Stimulated activated CD8-positive, alpha-beta memory T cell treated with anti-CD3 and anti-CD28 coated beads, Interleukin-2, amount 100 ng/mL, for 1 hour (primary cell): ENCODE measurements around the gene RPH3AL.
"Not testable (repeated sequence)": the region's sequence is repeated elsewhere in the genome, so short reads cannot be mapped to it uniquely, and the experiment has no call there.

Experiments used
- DNase-seq, 2 donors: peaks; one replicate each; pipeline ENCODE4 v3.0.0-alpha.2; 2020; ENCODE audit warnings: low read depth in 2 of 2

The RPH3AL gene

DNA sequence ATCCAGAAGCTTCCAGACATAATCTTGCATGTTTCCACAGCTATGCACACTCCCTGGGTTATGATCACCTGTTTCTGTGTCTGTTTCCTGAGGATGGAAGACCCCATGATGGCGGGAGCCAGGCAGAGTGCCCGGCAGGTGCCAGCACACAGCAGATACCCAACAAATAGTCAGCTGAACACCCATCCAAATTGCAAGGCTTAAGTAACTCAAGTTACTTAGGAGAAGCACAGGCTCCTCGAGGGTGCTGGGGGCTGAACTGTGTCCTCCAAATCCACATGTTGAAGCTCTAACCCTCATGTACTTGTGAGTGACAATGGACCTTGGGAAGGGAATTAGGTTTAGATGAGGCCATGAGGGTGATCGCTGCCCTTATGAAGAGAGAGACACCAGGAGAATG is 91.7 kb downstream of the RPH3AL start:
- DNase-seq = no peak

DNA sequence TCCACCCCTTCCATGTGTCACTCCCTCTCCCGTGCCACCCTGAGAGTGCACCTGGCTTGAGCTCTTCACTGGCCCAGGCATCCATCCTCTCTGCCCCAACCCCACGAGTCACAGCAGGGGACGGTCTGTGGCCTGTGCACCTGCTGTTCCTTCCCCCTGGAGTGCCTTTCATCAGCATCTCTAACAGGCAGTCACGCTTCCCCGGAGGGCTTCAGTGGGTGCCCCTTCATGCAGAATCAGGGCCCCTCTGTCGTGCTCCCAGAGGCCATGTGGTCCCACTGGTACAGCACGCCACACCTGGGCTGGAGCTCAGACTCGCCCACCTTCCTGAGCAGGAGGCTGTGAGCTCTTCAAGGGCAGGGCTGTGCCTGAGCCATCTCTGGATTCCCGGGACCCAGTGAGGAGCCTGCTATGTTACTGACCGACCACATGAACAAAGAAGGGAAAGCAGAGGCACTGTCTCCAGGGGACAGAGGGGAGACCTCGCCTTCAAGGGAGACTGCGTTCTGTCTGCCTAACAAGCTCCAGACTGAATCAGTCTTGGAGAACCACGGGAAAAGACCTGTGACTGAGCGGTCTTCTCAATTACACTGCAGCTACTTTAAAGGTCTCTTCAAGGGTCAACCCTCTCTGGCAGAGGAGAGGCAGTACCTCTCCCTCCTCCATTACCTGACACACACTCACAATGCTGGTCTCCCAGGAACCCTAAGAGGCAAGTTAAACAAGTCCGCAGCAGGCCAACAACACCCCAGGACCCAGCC is 92.4 kb downstream of the RPH3AL start:
- DNase-seq = no peak

DNA sequence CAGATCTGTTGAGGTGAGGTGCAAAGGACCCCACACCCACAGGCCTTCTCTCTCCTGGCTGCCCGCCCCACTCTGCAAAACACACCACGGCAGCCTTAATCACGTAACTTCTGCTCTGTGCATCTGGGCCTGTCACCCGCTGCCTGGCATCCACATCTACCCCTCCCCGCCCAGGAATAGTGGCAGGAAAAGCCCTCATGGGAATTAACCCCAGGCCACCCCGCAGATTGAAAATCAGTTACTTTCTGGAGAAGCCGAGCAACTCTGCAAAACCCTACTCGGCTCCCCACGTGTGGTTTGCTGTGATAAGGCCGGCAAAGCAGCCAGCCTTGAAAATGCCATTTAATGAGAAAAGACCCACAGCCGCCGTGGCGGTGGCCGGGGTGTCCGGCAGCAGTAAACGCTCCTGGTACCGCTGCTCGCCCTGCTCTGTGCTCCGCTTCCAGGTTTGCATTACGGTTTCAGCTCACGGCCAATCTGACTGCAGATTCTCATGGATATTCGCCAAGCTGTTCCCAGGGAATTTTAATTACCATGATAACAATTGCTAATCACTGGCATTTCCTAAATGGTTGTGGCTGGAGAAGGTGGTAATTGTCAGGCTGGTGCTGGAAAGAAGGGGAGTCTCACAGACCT is 93.1 kb downstream of the RPH3AL start:
- no peak for DNase-seq

GRCh38 chr17:258906-259305 is 93.7 kb downstream of the RPH3AL start:
- DNase-seq = no peak

DNA sequence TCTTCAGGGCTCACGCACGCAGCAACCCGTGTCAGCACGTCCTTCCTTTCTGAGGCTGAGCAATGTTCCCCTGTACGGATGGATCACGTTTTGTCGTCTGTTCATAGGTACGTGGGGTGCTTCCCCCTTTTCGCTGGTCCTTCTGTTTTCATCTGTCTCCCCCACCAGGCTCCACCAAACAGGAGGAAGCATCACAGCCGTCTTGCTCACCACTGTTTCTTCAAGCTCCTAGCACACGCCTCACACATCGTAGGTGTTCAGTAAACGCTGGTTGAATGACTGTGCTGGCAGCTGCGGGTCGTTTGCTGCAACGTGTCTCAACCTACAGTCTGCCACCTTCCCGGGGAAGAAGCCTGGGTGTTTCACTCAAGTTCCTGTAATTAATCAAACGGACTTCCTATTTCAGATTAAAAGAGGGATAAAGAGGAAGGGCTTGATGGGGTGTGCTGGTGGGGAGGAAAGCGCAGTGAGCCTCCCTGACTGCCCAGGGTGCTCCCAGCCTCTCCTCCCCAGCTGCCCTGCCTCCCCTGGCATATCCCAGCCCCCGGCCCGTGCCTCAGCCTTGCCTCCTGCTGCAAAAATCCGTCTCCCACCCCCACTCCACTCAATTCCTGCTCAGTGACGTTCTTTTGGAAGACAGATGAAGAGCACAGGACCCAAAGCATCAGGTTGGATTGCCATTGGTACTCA is 94.4 kb downstream of the RPH3AL start:
- no peak for DNase-seq

- DNase-seq = no peak
Measured at GRCh38 chr17:253091-253846, 99.3 kb downstream of the RPH3AL start.

GRCh38 chr17:252456-252855 is 100.2 kb downstream of the RPH3AL start:
- no peak for DNase-seq

DNA sequence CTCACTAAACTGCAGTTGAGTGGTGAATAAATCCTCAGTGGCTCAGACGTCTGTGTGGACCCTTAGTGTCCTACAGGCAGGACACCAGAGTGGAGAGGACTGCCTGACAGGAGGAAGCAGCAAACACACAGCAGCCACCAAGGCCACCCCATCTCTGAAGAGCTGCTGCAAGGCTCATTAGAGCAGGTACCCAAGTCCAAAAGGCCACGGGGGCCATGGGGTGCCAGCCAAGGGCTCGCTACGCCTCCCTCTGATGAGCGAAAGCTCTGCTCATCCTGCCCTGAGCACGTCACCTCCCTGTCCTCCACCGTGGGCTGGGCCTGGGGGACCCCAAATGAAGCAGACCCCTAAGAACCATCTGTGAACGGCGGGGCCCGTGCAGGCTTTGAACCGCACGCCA is 101.1 kb downstream of the RPH3AL start:
- DNase-seq = no peak

DNA sequence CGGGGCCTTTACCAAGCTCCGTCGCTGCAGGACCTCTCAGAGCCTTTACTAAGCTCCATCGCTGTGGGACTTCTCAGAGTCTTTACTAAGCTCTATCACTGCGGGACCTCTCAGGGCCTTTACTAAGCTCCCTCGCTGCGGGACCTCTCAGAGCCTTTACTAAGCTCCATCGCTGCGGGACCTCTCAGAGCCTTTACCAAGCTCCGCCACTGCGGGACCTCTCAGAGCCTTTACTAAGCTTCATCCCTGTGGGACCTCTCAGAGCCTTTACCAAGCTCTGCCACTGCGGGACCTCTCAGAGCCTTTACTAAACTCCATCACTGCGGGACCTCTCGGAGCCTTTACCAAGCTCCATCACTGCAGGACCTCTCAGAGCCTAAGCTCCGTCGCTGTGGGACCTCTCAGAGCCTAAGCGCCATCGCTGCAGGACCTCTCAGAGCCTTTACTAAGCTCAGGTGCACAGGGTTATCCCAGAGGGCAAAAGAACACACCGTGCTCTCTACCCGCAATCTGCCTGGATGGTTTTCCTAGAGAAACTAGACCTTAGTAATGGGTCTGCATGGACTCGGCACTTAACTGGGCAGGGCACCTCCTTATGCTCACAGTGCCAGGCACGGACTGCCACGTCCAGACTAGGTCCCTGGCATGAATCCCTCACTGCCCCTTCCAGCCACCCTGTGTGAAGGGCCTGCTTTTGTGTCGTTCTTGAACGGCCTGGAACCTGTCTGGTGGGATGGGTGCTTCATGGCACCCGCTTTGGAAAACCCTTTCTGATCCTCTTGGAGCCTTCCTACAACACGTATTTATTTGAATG is 101.9 kb downstream of the RPH3AL start:
- DNase-seq = no peak

DNA sequence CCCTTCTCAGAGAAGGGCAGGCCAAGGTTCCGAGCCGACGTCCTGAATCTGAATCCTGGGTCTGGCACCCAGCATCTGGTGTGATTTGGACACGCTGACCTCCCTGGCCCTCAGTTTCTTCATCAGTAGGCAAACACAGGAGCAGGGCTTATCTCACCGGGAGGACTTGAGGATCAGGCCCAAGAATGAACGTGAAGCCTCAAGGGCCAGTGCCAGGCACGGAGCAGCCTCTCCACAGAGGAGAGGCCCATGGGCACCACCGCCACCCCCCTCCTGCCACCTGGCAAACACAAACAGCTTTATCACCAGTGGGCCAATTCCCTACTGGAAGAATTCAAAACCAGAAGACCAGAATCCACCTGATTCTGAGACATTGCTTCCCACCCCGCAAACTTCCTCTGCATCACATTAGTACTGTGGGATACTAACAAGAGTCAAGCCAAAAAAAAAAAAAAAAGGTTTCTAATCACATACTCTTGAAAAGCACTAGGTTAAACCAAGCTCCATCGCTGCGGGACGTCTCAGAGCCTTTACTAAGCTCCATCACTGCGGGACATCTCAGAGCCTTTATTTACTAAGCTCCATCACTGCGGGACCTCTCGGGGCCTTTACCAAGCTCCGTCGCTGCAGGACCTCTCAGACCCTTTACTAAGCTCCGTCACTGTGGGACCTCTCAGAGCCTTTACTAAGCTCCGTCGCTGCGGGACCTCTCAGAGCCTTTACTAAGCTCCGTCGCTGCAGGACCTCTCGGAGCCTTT is 103.2 kb downstream of the RPH3AL start:
- no peak for DNase-seq

GRCh38 chr17:248337-249235 is 104.0 kb downstream of the RPH3AL start:
- no peak for DNase-seq

DNA sequence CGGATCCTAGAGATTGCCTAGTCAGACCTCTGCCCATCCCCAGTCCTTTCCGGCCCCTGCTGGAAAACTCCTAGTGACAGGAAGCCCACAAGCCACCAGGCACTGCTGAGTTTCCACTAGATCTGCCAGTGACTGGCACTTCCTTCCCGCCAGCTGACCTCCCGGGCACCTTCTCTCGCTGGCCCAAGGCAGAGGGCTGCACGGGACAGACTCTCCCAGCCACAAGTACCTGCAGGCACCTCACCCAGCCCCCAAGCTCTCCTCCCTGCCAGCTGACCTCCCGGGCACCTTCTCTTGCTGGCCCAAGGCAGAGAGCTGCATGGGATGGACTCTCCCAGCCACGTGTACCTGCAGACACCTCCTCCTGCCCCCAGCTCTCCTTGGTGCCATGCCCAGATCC is 104.8 kb downstream of the RPH3AL start:
- DNase-seq = no peak

DNA sequence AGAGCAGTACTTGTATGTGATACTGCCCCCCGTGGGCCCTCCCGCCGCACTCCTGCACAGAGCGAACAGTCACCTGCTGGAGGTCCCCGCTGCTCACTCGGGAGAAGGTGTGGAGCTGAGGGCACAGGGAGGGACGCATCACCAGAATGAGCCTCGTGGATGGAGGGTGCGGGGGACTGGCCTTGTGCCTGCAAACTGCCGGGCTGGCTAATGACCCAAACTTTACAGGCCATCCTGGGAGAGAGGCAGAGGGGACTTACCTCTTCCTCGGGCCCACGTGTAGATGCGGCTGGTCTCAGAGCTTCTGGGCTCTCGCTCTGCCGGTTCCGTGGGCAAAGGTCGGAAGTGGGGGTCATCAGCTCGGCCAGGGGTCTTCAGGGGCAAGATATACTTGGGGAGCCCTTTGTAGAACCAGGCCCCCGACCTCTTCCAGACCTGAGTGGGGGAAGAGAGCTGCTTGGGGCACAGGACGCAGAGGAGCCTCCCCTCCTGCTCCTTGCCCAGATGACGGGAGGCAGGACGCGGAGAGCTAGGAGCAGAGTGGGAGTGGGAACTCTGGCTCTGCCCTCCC is 105.7 kb downstream of the RPH3AL start:
- no peak for DNase-seq

GRCh38 chr17:246226-246625 is 106.4 kb downstream of the RPH3AL start:
- no peak for DNase-seq

DNA sequence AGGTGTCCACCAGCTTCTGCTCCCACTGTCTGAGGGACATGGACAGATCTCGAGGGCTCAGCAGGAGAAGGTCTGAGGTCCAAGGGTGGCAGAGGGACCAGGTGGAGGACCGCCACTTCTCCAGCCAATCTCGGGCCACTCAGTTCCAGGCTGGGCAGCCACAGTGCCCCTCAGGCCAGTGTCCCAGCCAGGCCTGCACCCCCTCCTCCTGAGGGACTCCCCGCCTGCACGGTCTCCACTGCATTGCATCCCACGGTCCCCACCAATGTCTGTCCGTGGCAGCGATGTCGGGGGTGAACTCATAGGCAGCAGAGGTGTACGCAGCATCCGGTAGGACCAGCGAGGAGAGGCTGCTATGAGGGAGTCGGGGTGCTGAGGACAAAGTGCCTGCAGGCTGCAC is 107.0 kb downstream of the RPH3AL start:
- DNase-seq = no peak

- DNase-seq = no peak
Measured at GRCh38 chr17:245020-245419, 107.6 kb downstream of the RPH3AL start.

GRCh38 chr17:243924-244323 is 108.7 kb downstream of the RPH3AL start:
- DNase-seq = not testable (repeated sequence)

DNA sequence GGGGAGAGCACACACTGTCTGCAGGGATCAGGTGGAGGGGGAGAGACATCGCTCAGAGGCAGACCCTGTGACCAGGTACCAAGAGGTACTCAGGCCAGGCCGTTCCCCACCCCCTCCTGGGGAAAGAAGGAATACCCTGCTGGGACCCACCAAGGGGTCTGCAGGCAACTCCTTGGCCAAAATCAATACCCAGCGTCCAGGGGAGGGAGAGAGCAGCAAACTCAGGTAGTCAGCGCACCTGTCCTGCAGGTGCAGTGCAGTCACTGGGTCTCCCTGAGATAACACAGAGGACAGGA is 113.7 kb downstream of the RPH3AL start:
- no peak for DNase-seq
